Keratinocyte (primary cell): ENCODE measurements around the gene C6orf118. TPM values are rescaled to one million over a fixed set of nuclear protein-coding genes. Genes with fewer than 3 reads are reported as not detected.

Source experiments
- DNase-seq: peaks from one replicate; pipeline ENCODE4 v3.0.0-alpha.2; 2011; ENCODE audit warnings: low read depth, missing footprints, low spot score
- FAIRE-seq: peaks from 2 replicates; lab custom pipeline; 2011; peaks lifted over from hg19 to GRCh38; lab: Jason Lieb, UNC
- H2AFZ ChIP-seq: 2 replicates; pipeline ENCODE4 v1.6.0; 2012; ENCODE audit warnings: low read length, control low read depth, inconsistent platforms; ENCODE audit not compliant: control insufficient read depth
- H3K27ac ChIP-seq: 2 replicates; pipeline ENCODE4 v1.5.1; 2011; ENCODE audit warnings: low read length; ENCODE audit not compliant: control insufficient read depth, insufficient read depth
- H3K27me3 ChIP-seq: 3 replicates; pipeline ENCODE4 v1.6.0; 2011; ENCODE audit warnings: low read length; ENCODE audit not compliant: control insufficient read depth, insufficient read depth; ENCODE audit errors: extremely low read depth
- H3K36me3 ChIP-seq, 2 experiments: 2 replicates in 1 of 2; 3 replicates in 1 of 2; pipeline ENCODE4 v1.5.1; 2011; ENCODE audit warnings: low read length in 2 of 2, mild to moderate bottlenecking in 1 of 2; ENCODE audit not compliant: control insufficient read depth in 2 of 2, insufficient read depth in 2 of 2; ENCODE audit errors: extremely low read depth in 1 of 2
- H3K4me1 ChIP-seq: 3 replicates; pipeline ENCODE4 v1.5.1; 2011; ENCODE audit warnings: low read length; ENCODE audit not compliant: control insufficient read depth, insufficient read depth; ENCODE audit errors: extremely low read depth
- H3K4me2 ChIP-seq: 3 replicates; pipeline ENCODE4 v1.6.0; 2011; ENCODE audit warnings: low read depth, low read length; ENCODE audit not compliant: control insufficient read depth, insufficient read depth; ENCODE audit errors: extremely low read depth
- H3K4me3 ChIP-seq, 3 experiments: fragments of 200-600 bp in 1 of 3; sonication (generic) in 1 of 3; 2 replicates in 2 of 3; 3 replicates in 1 of 3; pipeline ENCODE4 v1.5.1; 2011 to 2016; ENCODE audit warnings: low read length in 3 of 3, mild to moderate bottlenecking in 3 of 3, control low read depth in 2 of 3, inconsistent platforms in 1 of 3, low read depth in 1 of 3, mixed read lengths in 1 of 3, mixed run types in 1 of 3, moderate library complexity in 1 of 3; ENCODE audit not compliant: control insufficient read depth in 2 of 3, insufficient read depth in 2 of 3; ENCODE audit errors: extremely low read depth in 1 of 3
- H3K79me2 ChIP-seq: 2 replicates; pipeline ENCODE4 v1.6.0; 2012; ENCODE audit warnings: low read length; ENCODE audit not compliant: control insufficient read depth, insufficient read depth
- H3K9ac ChIP-seq: 3 replicates; pipeline ENCODE4 v1.6.0; 2011; ENCODE audit warnings: low read length; ENCODE audit not compliant: control insufficient read depth, insufficient read depth; ENCODE audit errors: extremely low read depth
- H3K9me1 ChIP-seq: 3 replicates; pipeline ENCODE4 v1.6.0; 2011; ENCODE audit warnings: low read length; ENCODE audit not compliant: control insufficient read depth, insufficient read depth; ENCODE audit errors: extremely low read depth
- H3K9me3 ChIP-seq: 2 replicates; pipeline ENCODE4 v1.5.1; 2012; ENCODE audit warnings: low read depth, low read length; ENCODE audit not compliant: control insufficient read depth
- H4K20me1 ChIP-seq: 3 replicates; pipeline ENCODE4 v1.6.0; 2011; ENCODE audit warnings: low read length; ENCODE audit not compliant: control insufficient read depth, insufficient read depth; ENCODE audit errors: extremely low read depth
- EZH2 ChIP-seq: IDR thresholded peaks from one replicate; pipeline ENCODE4 v1.6.1; 2012; ENCODE audit warnings: inconsistent platforms, mild to moderate bottlenecking, low read length, moderate library complexity
- dilution Hi-C: fragments of 300-500 bp; cut with MboI; formaldehyde crosslinking; loops from one replicate; pipeline ENCODE4 v1.7.0; 2020; ENCODE audit warnings: low sequenced_read_pairs; ENCODE audit not compliant: extremely low pct_ligation_motif_present
- polyA plus RNA-seq, 5 experiments: library from polyadenylated mRNA; depleted of rRNA in 3 of 5; stranded (reverse) in 3 of 5; stranded (forward) in 1 of 5; unstranded in 1 of 5; fragments of >200 nt; gene quantifications; 1 replicate in 1 of 5; 2 replicates in 3 of 5; 3 replicates in 1 of 5; pipeline versions ENCODE4 v1.2.1 to v1.2.3, GENCODE V29; 2011 to 2012; ENCODE audit warnings: missing spikeins in 2 of 5, low read depth in 1 of 5, low replicate concordance in 1 of 5
- TF ChIP-seq, protein P1 (sequence below), 3 experiments: IDR thresholded peaks in 1 of 3; conservative IDR thresholded peaks in 1 of 3; optimal IDR thresholded peaks in 1 of 3; 2 replicates in 2 of 3; 3 replicates in 1 of 3; pipeline versions ENCODE3 to v1.5.1; 2011; ENCODE audit warnings: low read length in 3 of 3, mild to moderate bottlenecking in 3 of 3, moderate library complexity in 2 of 3, control low read depth in 1 of 3, inconsistent platforms in 1 of 3; ENCODE audit not compliant: insufficient read depth in 2 of 3; ENCODE audit errors: extremely low read depth in 1 of 3

C6orf118 gene
- polyA plus RNA-seq, 1 donor (not counting 4 experiments of a cell fraction or from before 2014, with no cell fraction given), result not detected

DNA sequence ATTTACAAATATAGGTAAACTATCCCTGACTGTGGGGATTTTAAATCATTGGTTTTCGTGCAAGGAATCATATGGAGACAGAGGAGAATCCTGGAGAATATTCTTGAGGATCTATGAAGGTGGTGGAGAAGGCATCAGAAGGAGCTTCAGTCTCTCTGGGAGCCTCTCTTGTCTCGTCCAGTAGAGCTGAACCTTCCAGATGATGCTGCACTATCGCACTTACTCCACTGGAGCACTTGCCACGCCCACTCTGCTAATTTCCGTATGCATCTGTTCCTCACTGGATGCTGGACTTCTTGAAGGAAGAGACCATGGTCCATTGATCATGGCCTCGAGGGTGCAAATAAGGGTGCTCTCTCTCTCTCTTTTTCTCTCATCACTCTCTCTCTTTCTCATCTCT is 36.8 kb downstream of the C6orf118 start:
- no peaks in the 10 kb centered on the region for H3K79me2 ChIP-seq
- no peak for DNase-seq
- H3K4me1 ChIP-seq, result no peaks in the 10 kb centered on the region
- H3K4me3 ChIP-seq, result no peak overlapping the region
- no peak overlapping the region for H3K27ac ChIP-seq
- no peak overlapping the region for H3K9ac ChIP-seq
- H4K20me1 ChIP-seq, result no peaks in the 10 kb centered on the region
- no peaks in the 10 kb centered on the region for H3K9me1 ChIP-seq
- H3K27me3 ChIP-seq, result no peaks in the 10 kb centered on the region
- H3K36me3 ChIP-seq, result no peaks in the 10 kb centered on the region
- dilution Hi-C loops, result no loop called here
- TF ChIP-seq, protein P1, sequence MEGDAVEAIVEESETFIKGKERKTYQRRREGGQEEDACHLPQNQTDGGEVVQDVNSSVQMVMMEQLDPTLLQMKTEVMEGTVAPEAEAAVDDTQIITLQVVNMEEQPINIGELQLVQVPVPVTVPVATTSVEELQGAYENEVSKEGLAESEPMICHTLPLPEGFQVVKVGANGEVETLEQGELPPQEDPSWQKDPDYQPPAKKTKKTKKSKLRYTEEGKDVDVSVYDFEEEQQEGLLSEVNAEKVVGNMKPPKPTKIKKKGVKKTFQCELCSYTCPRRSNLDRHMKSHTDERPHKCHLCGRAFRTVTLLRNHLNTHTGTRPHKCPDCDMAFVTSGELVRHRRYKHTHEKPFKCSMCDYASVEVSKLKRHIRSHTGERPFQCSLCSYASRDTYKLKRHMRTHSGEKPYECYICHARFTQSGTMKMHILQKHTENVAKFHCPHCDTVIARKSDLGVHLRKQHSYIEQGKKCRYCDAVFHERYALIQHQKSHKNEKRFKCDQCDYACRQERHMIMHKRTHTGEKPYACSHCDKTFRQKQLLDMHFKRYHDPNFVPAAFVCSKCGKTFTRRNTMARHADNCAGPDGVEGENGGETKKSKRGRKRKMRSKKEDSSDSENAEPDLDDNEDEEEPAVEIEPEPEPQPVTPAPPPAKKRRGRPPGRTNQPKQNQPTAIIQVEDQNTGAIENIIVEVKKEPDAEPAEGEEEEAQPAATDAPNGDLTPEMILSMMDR (optimal IDR thresholded peaks at IDR 0.05 in 1 of 3, IDR thresholded peaks at IDR 0.05 in 1 of 3, conservative IDR thresholded peaks at IDR 0.05 in 1 of 3; ENCODE audit: extremely low read depth in 1 of 3, insufficient read depth in 2 of 3, low read length in 3 of 3), result no peak
- TF ChIP-seq EZH2, result no peak
- H3K4me2 ChIP-seq, result no peak overlapping the region
- peaks cover 2% of the 10 kb centered on the region for H3K9me3 ChIP-seq
- FAIRE-seq, result no peak
- H2AFZ ChIP-seq, result no peak overlapping the region

DNA sequence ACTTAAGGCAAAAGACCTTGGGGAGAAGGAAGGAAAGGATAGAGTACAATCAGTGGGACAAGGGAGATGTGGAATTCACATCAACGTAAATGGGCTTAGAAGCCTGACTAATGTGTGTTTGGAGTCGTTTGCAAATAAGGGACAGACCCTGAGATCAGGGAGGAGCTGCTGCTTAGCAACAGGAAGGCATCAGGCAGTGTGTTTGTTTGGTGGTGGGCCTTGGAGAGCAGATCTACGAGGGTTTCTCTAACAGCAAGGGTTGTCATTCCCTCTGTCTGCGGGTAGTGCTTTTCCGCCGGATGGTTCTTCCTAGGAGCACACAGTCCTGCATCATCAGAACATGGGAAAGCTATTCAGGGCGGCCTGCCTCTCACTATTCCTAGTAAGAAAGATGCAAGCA is 40.4 kb downstream of the C6orf118 start:
- H4K20me1 ChIP-seq, result no peaks in the 10 kb centered on the region
- H3K4me3 ChIP-seq, result no peak overlapping the region
- TF ChIP-seq, protein P1 (optimal IDR thresholded peaks at IDR 0.05 in 1 of 3, IDR thresholded peaks at IDR 0.05 in 1 of 3, conservative IDR thresholded peaks at IDR 0.05 in 1 of 3; ENCODE audit: extremely low read depth in 1 of 3, insufficient read depth in 2 of 3, low read length in 3 of 3), result no peak
- H3K27ac ChIP-seq, result no peak overlapping the region
- no peak overlapping the region for H3K9ac ChIP-seq
- H3K79me2 ChIP-seq, result no peaks in the 10 kb centered on the region
- H3K9me3 ChIP-seq, result peaks cover 4% of the 10 kb centered on the region
- H2AFZ ChIP-seq, result no peak overlapping the region
- FAIRE-seq (no peak), DNase-seq (no peak)
- H3K27me3 ChIP-seq, result no peaks in the 10 kb centered on the region
- no peaks in the 10 kb centered on the region for H3K9me1 ChIP-seq
- dilution Hi-C loops, result no loop called here
- H3K4me1 ChIP-seq, result no peaks in the 10 kb centered on the region
- no peak overlapping the region for H3K4me2 ChIP-seq
- no peaks in the 10 kb centered on the region for H3K36me3 ChIP-seq
